ENCODE measurements around the gene COPS3. TPM values are rescaled to one million over a fixed set of nuclear protein-coding genes. Genes with fewer than 3 reads are reported as not detected.
A peak's percentile ranks its signal among the peaks of the same experiment; 100 is the strongest.

COPS3 gene
- total and polyA plus RNA-seq, 9 donors: 38.1 to 68.8 (median 49.9) TPM

DNA sequence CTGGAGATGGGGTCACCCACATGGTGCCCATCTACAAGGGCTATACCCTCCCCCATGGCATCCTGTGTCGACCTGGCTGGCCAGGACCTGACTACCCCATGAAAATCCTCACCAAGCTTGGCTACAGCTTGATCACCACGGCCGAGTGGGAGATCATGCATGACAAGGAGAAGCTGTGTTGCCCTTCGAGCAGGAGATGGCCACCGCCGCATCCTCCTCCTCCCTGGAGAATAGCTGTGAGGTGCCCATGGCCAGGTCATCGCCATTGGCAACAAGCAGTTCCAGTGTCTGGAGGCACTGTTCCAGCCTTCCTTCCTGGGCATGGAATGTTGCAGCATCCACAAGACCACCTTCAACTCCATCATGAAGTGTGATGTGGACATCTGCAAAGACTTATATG lies 38.8 kb downstream of the COPS3 start:
- H3K9me3 ChIP-seq: no peaks in the 10 kb centered on the region
- DNase-seq: no peak
- no peak overlapping the region for H3K4me3 ChIP-seq
- intact Hi-C loops (cut with DNase I): no loop called here
- H3K4me1 ChIP-seq (ENCODE audit: insufficient read depth): peaks cover 2% of the 10 kb centered on the region
- TF ChIP-seq EP300 (IDR thresholded peaks at IDR 0.05) (no peak), POLR2A (IDR thresholded peaks at IDR 0.05) (no peak)
- TF ChIP-seq, protein P1, sequence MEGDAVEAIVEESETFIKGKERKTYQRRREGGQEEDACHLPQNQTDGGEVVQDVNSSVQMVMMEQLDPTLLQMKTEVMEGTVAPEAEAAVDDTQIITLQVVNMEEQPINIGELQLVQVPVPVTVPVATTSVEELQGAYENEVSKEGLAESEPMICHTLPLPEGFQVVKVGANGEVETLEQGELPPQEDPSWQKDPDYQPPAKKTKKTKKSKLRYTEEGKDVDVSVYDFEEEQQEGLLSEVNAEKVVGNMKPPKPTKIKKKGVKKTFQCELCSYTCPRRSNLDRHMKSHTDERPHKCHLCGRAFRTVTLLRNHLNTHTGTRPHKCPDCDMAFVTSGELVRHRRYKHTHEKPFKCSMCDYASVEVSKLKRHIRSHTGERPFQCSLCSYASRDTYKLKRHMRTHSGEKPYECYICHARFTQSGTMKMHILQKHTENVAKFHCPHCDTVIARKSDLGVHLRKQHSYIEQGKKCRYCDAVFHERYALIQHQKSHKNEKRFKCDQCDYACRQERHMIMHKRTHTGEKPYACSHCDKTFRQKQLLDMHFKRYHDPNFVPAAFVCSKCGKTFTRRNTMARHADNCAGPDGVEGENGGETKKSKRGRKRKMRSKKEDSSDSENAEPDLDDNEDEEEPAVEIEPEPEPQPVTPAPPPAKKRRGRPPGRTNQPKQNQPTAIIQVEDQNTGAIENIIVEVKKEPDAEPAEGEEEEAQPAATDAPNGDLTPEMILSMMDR (IDR thresholded peaks at IDR 0.05): no peak
- H3K27ac ChIP-seq: no peak overlapping the region
- no peaks in the 10 kb centered on the region for H3K36me3 ChIP-seq
- H3K27me3 ChIP-seq: no peaks in the 10 kb centered on the region
- 84 to 93% (median 91%) methylated on average over 7 of the region's 7 CpGs for WGBS, 3 donors

DNA sequence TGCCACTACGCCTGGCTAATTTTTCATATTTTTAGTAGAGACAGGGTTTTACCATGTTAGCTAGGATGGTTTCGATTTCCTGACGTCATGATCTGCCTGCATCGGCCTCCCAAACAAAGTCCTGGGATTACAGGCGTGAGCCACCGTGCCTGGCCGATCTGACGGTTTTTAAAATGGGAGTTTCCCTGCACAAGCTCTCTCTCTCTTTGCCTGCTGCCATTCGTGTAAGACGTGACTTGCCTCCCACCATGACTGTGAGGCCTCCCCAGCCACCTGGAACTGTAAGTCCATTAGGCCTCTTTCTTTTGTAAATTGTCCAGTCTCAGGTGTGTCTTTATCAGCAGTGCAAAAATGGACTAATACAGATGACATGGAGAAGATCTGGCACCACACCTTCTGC lies 39.4 kb downstream of the COPS3 start:
- no peak overlapping the region for H3K27ac ChIP-seq
- no peaks in the 10 kb centered on the region for H3K36me3 ChIP-seq
- H3K4me3 ChIP-seq: no peak overlapping the region
- TF ChIP-seq, protein P1 (IDR thresholded peaks at IDR 0.05): no peak
- no peak for TF ChIP-seq EP300 (IDR thresholded peaks at IDR 0.05)
- no peak for TF ChIP-seq POLR2A (IDR thresholded peaks at IDR 0.05)
- DNase-seq: no peak
- no peaks in the 10 kb centered on the region for H3K9me3 ChIP-seq
- WGBS, 3 donors: 80 to 83% (median 80%) methylated on average over 10 of the region's 10 CpGs
- H3K4me1 ChIP-seq (ENCODE audit: insufficient read depth): peaks cover 2% of the 10 kb centered on the region
- H3K27me3 ChIP-seq: no peaks in the 10 kb centered on the region
- intact Hi-C loops (cut with DNase I): no loop called here

DNA sequence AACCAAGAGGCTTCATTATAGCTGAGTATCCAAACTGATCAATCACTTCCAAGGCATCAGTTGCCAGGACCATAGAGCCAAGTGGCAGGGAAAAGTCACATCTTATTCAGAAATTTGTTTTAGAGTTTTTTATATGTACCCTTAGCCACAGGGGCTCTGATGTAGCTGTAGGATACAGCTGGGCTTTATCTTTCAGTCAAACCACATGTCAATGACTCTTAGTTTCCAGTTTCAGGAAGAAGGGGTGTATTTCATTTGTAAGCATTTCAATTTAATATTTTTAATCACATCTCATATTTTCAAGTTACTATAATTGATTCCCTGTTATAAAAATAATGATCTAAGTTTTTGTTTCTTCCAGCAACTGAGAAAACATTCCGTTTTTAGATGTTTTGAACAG lies 41.2 kb downstream of the COPS3 start:
- no peak for DNase-seq
- H3K36me3 ChIP-seq: no peaks in the 10 kb centered on the region
- intact Hi-C loops (cut with DNase I): loop anchor here in 2 of 4 donors (10.0 kb wide), 2 partner anchors 95 to 235 kb away; no protein-coding TSS in a partner anchor
- TF ChIP-seq POLR2A (IDR thresholded peaks at IDR 0.05) (no peak), EP300 (IDR thresholded peaks at IDR 0.05) (no peak)
- TF ChIP-seq, protein P1 (IDR thresholded peaks at IDR 0.05): no peak
- H3K9me3 ChIP-seq: no peaks in the 10 kb centered on the region
- no peaks in the 10 kb centered on the region for H3K27me3 ChIP-seq
- no peak overlapping the region for H3K4me3 ChIP-seq
- H3K4me1 ChIP-seq (ENCODE audit: insufficient read depth): peaks cover 2% of the 10 kb centered on the region
- WGBS, 3 donors: 23 to 37% (median 23%) methylated on average over 1 of the region's 1 CpG
- H3K27ac ChIP-seq: no peak overlapping the region

GRCh38 chr17:17237026-17237799 lies 43.8 kb downstream of the COPS3 start, which contains the start of gene FLCN:
TSS of gene FLCN (minus strand) at chr17:17237168. CDS start at chr17:17228137, 9,031 bp downstream.
- 0 to 1% (median 0%) methylated on average over 41 to 53 of the region's 53 CpGs for WGBS, 3 donors
- Histone ChIP-seq H3K4me3 (peak within 1 kb of the TSS; percentile 94), H3K36me3 (no peaks in the 10 kb centered on the region), H3K9me3 (no peaks in the 10 kb centered on the region), H3K27ac (peak within 1 kb of the TSS; percentile 95 to 96), H3K4me1 (ENCODE audit: insufficient read depth) (peaks cover 4% of the 10 kb centered on the region), H3K27me3 (no peaks in the 10 kb centered on the region)
- TF ChIP-seq POLR2A (IDR thresholded peaks at IDR 0.05): peak; percentile 72
- TF ChIP-seq, protein P1 (IDR thresholded peaks at IDR 0.05): peak in 2 of 3 donors; percentile 27 to 37
- peak; percentile 20 for TF ChIP-seq EP300 (IDR thresholded peaks at IDR 0.05)
- intact Hi-C loops (cut with DNase I): loop anchor here in 2 of 4 donors (10.0 kb wide), 2 partner anchors 92 to 232 kb away; no protein-coding TSS in a partner anchor
- DNase-seq: peak; percentile 89 to 94 (median 91)

Measured in ovary (tissue), 9 donors.